ENCODE data around the gene RDH13. TPM values are rescaled to one million over a fixed set of nuclear protein-coding genes. Genes with fewer than 3 reads are reported as not detected.

RDH13 gene
- total RNA-seq, 1 experiment from 2014 or later = 80.4 TPM

GRCh38 chr19:55058781-55059610 is 4.0 kb downstream of the RDH13 start:
- no peak for ATAC-seq
- POLR2A ChIA-PET (ENCODE audit: unreplicated experiment) = interaction anchor here (0.7 kb wide), 1 partner anchor 560 kb away, joined by 7 read pairs; no protein-coding TSS in a partner anchor

GRCh38 chr19:55056827-55057226 is 6.1 kb downstream of the RDH13 start:
- no peak overlapping the region for H3K27ac ChIP-seq (ENCODE audit: low read length)
- ChIA-PET CTCF (no interaction called here), POLR2A (ENCODE audit: unreplicated experiment) (no interaction called here)
- peaks cover 6% of the 10 kb centered on the region for H3K4me1 ChIP-seq (ENCODE audit: insufficient read depth, low read length)
- H3K79me2 ChIP-seq (ENCODE audit: low read length) = peaks cover 32% of the 10 kb centered on the region
- peaks cover 50% of the 10 kb centered on the region for H3K36me3 ChIP-seq (ENCODE audit: low read depth, low read length)
- H3F3A ChIP-seq (ENCODE audit: low read length, unreplicated experiment) = no peaks in the 10 kb centered on the region
- DNase-seq = no peak
- H4K20me1 ChIP-seq (ENCODE audit: low read length) = peaks cover under 1% of the 10 kb centered on the region; the same call in 1 of the 2 replicates
- intact Hi-C loops (cut with micrococcal nuclease) = no loop called here
- ATAC-seq = no peak
- H3K9me3 ChIP-seq (ENCODE audit: low read length) = no peaks in the 10 kb centered on the region
- no peak overlapping the region for H3K4me2 ChIP-seq (ENCODE audit: low read length)
- no peaks in the 10 kb centered on the region for H3K9me2 ChIP-seq (replicated peaks; ENCODE audit: low read length)
- TF ChIP-seq CTCF (conservative IDR thresholded peaks at IDR 0.05; ENCODE audit: low read depth, low read length) (no peak), EZH2phosphoT487 (IDR thresholded peaks at IDR 0.05; ENCODE audit: borderline replicate concordance, low read length) (no peak), EZH2 (IDR thresholded peaks at IDR 0.05; ENCODE audit: low read length, unreplicated experiment) (no peak)
- H3K4me3 ChIP-seq (ENCODE audit: low read length) = no peak overlapping the region
- no peak overlapping the region for H2AFZ ChIP-seq (ENCODE audit: low read length)
- H3K9ac ChIP-seq (ENCODE audit: low read length) = no peak overlapping the region
- no TSS peak for BruUV-seq (replicated peaks)
- H3K27me3 ChIP-seq (ENCODE audit: low read length) = no peaks in the 10 kb centered on the region

More at GRCh38 chr19:55058781-55059610, 4.0 kb downstream of the RDH13 start:
- intact Hi-C loops (cut with micrococcal nuclease) = no loop called here
- no peak overlapping the region for H2AFZ ChIP-seq (ENCODE audit: low read length)
- H3K9me3 ChIP-seq (ENCODE audit: low read length) = no peaks in the 10 kb centered on the region
- H3K27me3 ChIP-seq (ENCODE audit: low read length) = no peaks in the 10 kb centered on the region
- no peak overlapping the region for H3K4me3 ChIP-seq (ENCODE audit: low read length)
- no peaks in the 10 kb centered on the region for H3K9me2 ChIP-seq (replicated peaks; ENCODE audit: low read length)
- no peak overlapping the region for H3K9ac ChIP-seq (ENCODE audit: low read length)
- BruUV-seq (replicated peaks) = no TSS peak
- CTCF ChIA-PET = no interaction called here
- H4K20me1 ChIP-seq (ENCODE audit: low read length) = peaks cover 4% of the 10 kb centered on the region; the same call in 1 of the 2 replicates
- H3K79me2 ChIP-seq (ENCODE audit: low read length) = peaks cover 38% of the 10 kb centered on the region
- TF ChIP-seq CTCF (conservative IDR thresholded peaks at IDR 0.05; ENCODE audit: low read depth, low read length) (peak; percentile 28), EZH2phosphoT487 (IDR thresholded peaks at IDR 0.05; ENCODE audit: borderline replicate concordance, low read length) (no peak)
- peaks cover 12% of the 10 kb centered on the region for H3K4me1 ChIP-seq (ENCODE audit: insufficient read depth, low read length)
- no peak for DNase-seq
- no peak overlapping the region for H3K4me2 ChIP-seq (ENCODE audit: low read length)
- no peaks in the 10 kb centered on the region for H3F3A ChIP-seq (ENCODE audit: low read length, unreplicated experiment)
- H3K36me3 ChIP-seq (ENCODE audit: low read depth, low read length) = peaks cover 37% of the 10 kb centered on the region
- H3K27ac ChIP-seq (ENCODE audit: low read length) = no peak overlapping the region

GRCh38 chr19:55053735-55054134 is 9.2 kb downstream of the RDH13 start:
- H3K36me3 ChIP-seq (ENCODE audit: low read depth, low read length) = peaks cover 53% of the 10 kb centered on the region
- no peaks in the 10 kb centered on the region for H3K4me1 ChIP-seq (ENCODE audit: insufficient read depth, low read length)
- no peak for ATAC-seq
- no peaks in the 10 kb centered on the region for H3K9me2 ChIP-seq (replicated peaks; ENCODE audit: low read length)
- H3K9me3 ChIP-seq (ENCODE audit: low read length) = no peaks in the 10 kb centered on the region
- H3K4me3 ChIP-seq (ENCODE audit: low read length) = no peak overlapping the region
- peaks cover 13% of the 10 kb centered on the region; the same call in 1 of the 2 replicates for H3K79me2 ChIP-seq (ENCODE audit: low read length)
- H3F3A ChIP-seq (ENCODE audit: low read length, unreplicated experiment) = no peaks in the 10 kb centered on the region
- CTCF ChIA-PET = no interaction called here
- no peak overlapping the region for H3K27ac ChIP-seq (ENCODE audit: low read length)
- no peak overlapping the region for H2AFZ ChIP-seq (ENCODE audit: low read length)
- H3K4me2 ChIP-seq (ENCODE audit: low read length) = no peak overlapping the region
- no peak for TF ChIP-seq CTCF (conservative IDR thresholded peaks at IDR 0.05; ENCODE audit: low read depth, low read length)
- TF ChIP-seq EZH2 (IDR thresholded peaks at IDR 0.05; ENCODE audit: low read length, unreplicated experiment) = no peak
- no peak for TF ChIP-seq EZH2phosphoT487 (IDR thresholded peaks at IDR 0.05; ENCODE audit: borderline replicate concordance, low read length)
- POLR2A ChIA-PET (ENCODE audit: unreplicated experiment) = no interaction called here
- H4K20me1 ChIP-seq (ENCODE audit: low read length) = no peaks in the 10 kb centered on the region; the same call in 1 of the 2 replicates
- intact Hi-C loops (cut with micrococcal nuclease) = no loop called here
- no peak overlapping the region for H3K9ac ChIP-seq (ENCODE audit: low read length)
- H3K27me3 ChIP-seq (ENCODE audit: low read length) = no peaks in the 10 kb centered on the region
- DNase-seq = no peak
- BruUV-seq (replicated peaks) = no TSS peak

Measured in PC-3 (cell line).